Astrocyte (in vitro differentiated cells and primary cell): Measurements from ENCODE around the gene PSMC3IP. TPM values are rescaled to one million over a fixed set of nuclear protein-coding genes. Genes with fewer than 3 reads are reported as not detected.
"Not testable (repeated sequence)": the region's sequence is repeated elsewhere in the genome, so short reads cannot be mapped to it uniquely, and the experiment has no call there.

Source experiments
- DNase-seq: peaks from one replicate; pipeline ENCODE4 v3.0.0-alpha.2; 2010; ENCODE audit warnings: low read depth
- FAIRE-seq: peaks from 2 replicates; lab custom pipeline; 2011; peaks lifted over from hg19 to GRCh38; lab: Jason Lieb, UNC
- H2AFZ ChIP-seq: 2 replicates; pipeline ENCODE4 v1.6.0; 2012; ENCODE audit warnings: low read depth, low read length, inconsistent platforms
- H3K27ac ChIP-seq: 2 replicates; pipeline ENCODE4 v1.5.1; 2011; ENCODE audit warnings: low read depth, low read length, inconsistent platforms
- H3K27me3 ChIP-seq: 2 replicates; pipeline ENCODE4 v1.6.0; 2011; ENCODE audit warnings: low read length, inconsistent platforms; ENCODE audit not compliant: insufficient read depth
- H3K36me3 ChIP-seq: 2 replicates; pipeline ENCODE4 v1.5.1; 2011; ENCODE audit warnings: low read length, inconsistent platforms; ENCODE audit not compliant: insufficient read depth
- H3K4me1 ChIP-seq: 2 replicates; pipeline ENCODE4 v1.5.1; 2011; ENCODE audit warnings: low read length, inconsistent platforms; ENCODE audit not compliant: insufficient read depth
- H3K4me2 ChIP-seq: 2 replicates; pipeline ENCODE4 v1.6.0; 2012; ENCODE audit warnings: low read length, inconsistent platforms
- H3K4me3 ChIP-seq: 2 replicates; pipeline ENCODE4 v1.5.1; 2011; ENCODE audit warnings: low read depth, mild to moderate bottlenecking, low read length, inconsistent platforms; ENCODE audit not compliant: insufficient read depth
- H3K79me2 ChIP-seq: 2 replicates; pipeline ENCODE4 v1.6.0; 2012; ENCODE audit warnings: mild to moderate bottlenecking, low read length, inconsistent platforms; ENCODE audit not compliant: insufficient read depth
- H3K9ac ChIP-seq: 2 replicates; pipeline ENCODE4 v1.6.0; 2012; ENCODE audit warnings: mild to moderate bottlenecking, low read length, inconsistent platforms
- H3K9me3 ChIP-seq: 2 replicates; pipeline ENCODE4 v1.5.1; 2012; ENCODE audit warnings: low read depth, mild to moderate bottlenecking, low read length, inconsistent platforms; ENCODE audit not compliant: insufficient read depth
- H4K20me1 ChIP-seq: 2 replicates; pipeline ENCODE4 v1.6.0; 2012; ENCODE audit warnings: low read length, inconsistent platforms; ENCODE audit not compliant: insufficient read depth
- H3K27ac Mint-ChIP-seq: one replicate; pipeline ENCODE4 v1.8.0; 2021; ENCODE audit warnings: mild to moderate bottlenecking, mixed read lengths; ENCODE audit not compliant: unreplicated experiment
- H3K27me3 Mint-ChIP-seq: one replicate; pipeline ENCODE4 v1.8.0; 2021; ENCODE audit warnings: low read depth, mixed read lengths; ENCODE audit not compliant: unreplicated experiment
- H3K36me3 Mint-ChIP-seq: one replicate; pipeline ENCODE4 v1.8.0; 2021; ENCODE audit warnings: low read depth, mixed read lengths; ENCODE audit not compliant: unreplicated experiment
- H3K4me1 Mint-ChIP-seq: one replicate; pipeline ENCODE4 v1.8.0; 2021; ENCODE audit warnings: low read depth, mixed read lengths; ENCODE audit not compliant: unreplicated experiment
- H3K4me3 Mint-ChIP-seq: one replicate; pipeline ENCODE4 v1.8.0; 2021; ENCODE audit warnings: mild to moderate bottlenecking, moderate library complexity, mixed read lengths; ENCODE audit not compliant: unreplicated experiment
- H3K9me3 Mint-ChIP-seq: one replicate; pipeline ENCODE4 v1.8.0; 2021; ENCODE audit warnings: mild to moderate bottlenecking, mixed read lengths; ENCODE audit not compliant: unreplicated experiment
- EZH2 ChIP-seq: IDR thresholded peaks from 2 replicates; pipeline ENCODE4 v1.6.1; 2012; ENCODE audit warnings: mild to moderate bottlenecking, low read length, inconsistent platforms; ENCODE audit not compliant: insufficient read depth
- total RNA-seq: library from RNA; stranded (reverse); gene quantifications from 2 replicates; pipeline ENCODE4 v1.2.1, GENCODE V29; 2021
- TF ChIP-seq, protein P1 (sequence below): IDR thresholded peaks from 2 replicates; pipeline ENCODE4 v1.5.1; 2011; ENCODE audit warnings: low read depth, mild to moderate bottlenecking, inconsistent platforms, low read length, moderate library complexity; ENCODE audit not compliant: insufficient read depth

PSMC3IP gene
- total RNA-seq, 1 donor from 2014 or later: 8.7 TPM

DNA sequence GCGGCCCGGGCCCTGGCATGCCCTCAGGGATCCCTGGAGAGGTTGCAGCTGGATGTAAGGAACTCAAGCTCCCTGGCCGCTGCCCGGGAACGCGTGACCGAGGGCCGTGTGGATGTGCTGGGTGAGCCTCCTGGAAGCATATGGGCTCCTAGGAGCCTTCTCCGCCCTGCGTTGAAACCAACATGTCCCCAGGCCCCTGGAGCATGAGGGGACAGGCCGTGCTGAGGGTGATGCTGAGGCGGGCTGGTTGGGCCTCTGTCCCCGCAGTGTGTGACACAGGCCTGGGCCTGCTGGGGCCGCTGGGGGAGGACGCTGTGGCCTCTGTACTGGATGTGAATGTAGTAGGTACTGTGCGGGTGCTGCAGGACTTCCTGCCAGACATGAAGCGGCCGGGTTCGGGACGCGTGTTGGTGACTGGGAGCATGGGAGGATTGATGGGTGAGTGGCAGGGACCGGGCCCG lies 30.5 kb downstream of the PSMC3IP start:
- H3K9me3 Mint-ChIP-seq: no peaks in the 10 kb centered on the region
- H3K4me1 ChIP-seq: no peaks in the 10 kb centered on the region
- peak overlapping the region; percentile 20 for H3K4me3 Mint-ChIP-seq
- H4K20me1 ChIP-seq: peaks cover 9% of the 10 kb centered on the region
- H3K27ac ChIP-seq: no peak overlapping the region
- H3K79me2 ChIP-seq: no peaks in the 10 kb centered on the region
- H3K27me3 Mint-ChIP-seq: peaks cover 2% of the 10 kb centered on the region
- H3K4me2 ChIP-seq: no peak overlapping the region
- no peak overlapping the region for H3K9ac ChIP-seq
- no peak for FAIRE-seq
- H3K36me3 Mint-ChIP-seq: peaks cover 4% of the 10 kb centered on the region
- no peak overlapping the region for H3K27ac Mint-ChIP-seq
- no peak overlapping the region for H2AFZ ChIP-seq
- no peaks in the 10 kb centered on the region for H3K9me3 ChIP-seq
- TF ChIP-seq EZH2: no peak
- TF ChIP-seq, protein P1, sequence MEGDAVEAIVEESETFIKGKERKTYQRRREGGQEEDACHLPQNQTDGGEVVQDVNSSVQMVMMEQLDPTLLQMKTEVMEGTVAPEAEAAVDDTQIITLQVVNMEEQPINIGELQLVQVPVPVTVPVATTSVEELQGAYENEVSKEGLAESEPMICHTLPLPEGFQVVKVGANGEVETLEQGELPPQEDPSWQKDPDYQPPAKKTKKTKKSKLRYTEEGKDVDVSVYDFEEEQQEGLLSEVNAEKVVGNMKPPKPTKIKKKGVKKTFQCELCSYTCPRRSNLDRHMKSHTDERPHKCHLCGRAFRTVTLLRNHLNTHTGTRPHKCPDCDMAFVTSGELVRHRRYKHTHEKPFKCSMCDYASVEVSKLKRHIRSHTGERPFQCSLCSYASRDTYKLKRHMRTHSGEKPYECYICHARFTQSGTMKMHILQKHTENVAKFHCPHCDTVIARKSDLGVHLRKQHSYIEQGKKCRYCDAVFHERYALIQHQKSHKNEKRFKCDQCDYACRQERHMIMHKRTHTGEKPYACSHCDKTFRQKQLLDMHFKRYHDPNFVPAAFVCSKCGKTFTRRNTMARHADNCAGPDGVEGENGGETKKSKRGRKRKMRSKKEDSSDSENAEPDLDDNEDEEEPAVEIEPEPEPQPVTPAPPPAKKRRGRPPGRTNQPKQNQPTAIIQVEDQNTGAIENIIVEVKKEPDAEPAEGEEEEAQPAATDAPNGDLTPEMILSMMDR: no peak
- no peak overlapping the region for H3K4me3 ChIP-seq
- H3K36me3 ChIP-seq: no peaks in the 10 kb centered on the region
- no peaks in the 10 kb centered on the region for H3K27me3 ChIP-seq
- peaks cover 4% of the 10 kb centered on the region for H3K4me1 Mint-ChIP-seq
- no peak for DNase-seq

DNA sequence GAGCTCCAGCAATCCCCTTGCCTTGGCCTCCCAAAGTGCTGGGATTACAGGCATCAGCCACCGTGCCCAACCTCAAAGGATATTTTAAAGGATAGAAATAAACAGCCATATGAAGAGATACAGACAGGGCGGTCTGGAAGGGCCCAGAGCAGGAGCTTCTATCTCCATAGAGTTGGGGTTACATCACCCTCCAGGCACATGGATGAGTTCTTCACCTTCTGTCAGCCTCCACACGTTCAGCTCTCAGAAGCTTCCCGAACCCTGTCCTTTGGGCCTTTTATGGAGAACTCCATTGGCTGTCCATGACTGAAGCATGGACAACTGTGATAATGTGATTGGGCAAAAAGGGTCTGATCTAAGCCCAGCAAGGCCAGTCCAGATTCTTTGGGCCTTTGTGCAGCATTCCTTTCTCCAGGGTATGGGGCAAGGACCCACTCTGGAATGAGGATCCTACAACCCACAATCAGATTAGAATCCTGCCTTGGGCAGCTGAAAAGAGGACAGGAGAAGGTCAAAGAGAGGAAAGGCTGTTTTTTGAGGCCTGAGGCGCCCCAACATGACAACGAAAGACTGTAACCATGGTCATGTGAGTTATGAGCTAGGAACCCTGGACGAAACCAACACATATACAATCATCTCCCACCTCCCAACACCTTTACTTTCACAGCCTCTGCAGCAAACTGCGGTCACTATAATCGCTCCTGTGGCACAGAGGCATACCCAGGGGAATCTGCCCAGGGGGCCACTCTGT lies 31.6 kb downstream of the PSMC3IP start:
- not testable (repeated sequence) for H4K20me1 ChIP-seq, H3K27me3 ChIP-seq, H3K4me2 ChIP-seq, H3K27ac ChIP-seq, H3K36me3 Mint-ChIP-seq, H3K27ac Mint-ChIP-seq, H3K9me3 ChIP-seq, H3K4me1 Mint-ChIP-seq, H3K79me2 ChIP-seq, H3K4me3 ChIP-seq, H3K36me3 ChIP-seq, DNase-seq, H3K4me3 Mint-ChIP-seq, H3K27me3 Mint-ChIP-seq, H3K4me1 ChIP-seq, H2AFZ ChIP-seq, H3K9me3 Mint-ChIP-seq, FAIRE-seq, H3K9ac ChIP-seq

DNA sequence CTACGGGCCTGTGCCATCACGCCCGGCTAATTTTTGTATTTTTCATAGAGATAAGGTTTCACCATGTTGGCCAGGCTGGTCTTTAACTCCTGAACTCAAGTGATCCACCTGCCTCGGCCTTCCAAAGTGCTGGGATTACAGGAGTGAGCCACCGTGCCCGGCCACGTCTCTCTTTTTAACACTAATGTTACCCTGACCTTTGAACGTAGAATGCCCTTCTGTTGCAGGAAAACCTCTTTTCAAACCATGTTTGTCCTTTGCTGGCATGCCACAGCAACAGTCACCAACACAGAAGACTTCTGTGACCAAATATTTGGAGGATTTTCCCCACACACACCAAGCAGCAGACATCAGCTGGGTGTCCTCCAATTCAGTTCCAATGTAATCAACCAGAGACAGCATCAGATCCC lies 32.6 kb downstream of the PSMC3IP start:
- Histone ChIP-seq H3K27ac (no peak overlapping the region), H3K9ac (no peak overlapping the region), H4K20me1 (peaks cover 4% of the 10 kb centered on the region), H3K27me3 (no peaks in the 10 kb centered on the region), H3K36me3 (no peaks in the 10 kb centered on the region), H3K79me2 (no peaks in the 10 kb centered on the region), H3K9me3 (no peaks in the 10 kb centered on the region), H3K4me3 (no peak overlapping the region), H3K4me2 (no peak overlapping the region), H2AFZ (no peak overlapping the region), H3K4me1 (no peaks in the 10 kb centered on the region)
- Mint-ChIP-seq H3K4me1 (peaks cover 9% of the 10 kb centered on the region), H3K9me3 (no peaks in the 10 kb centered on the region), H3K27me3 (peaks cover 2% of the 10 kb centered on the region), H3K4me3 (no peak overlapping the region), H3K36me3 (peaks cover 10% of the 10 kb centered on the region), H3K27ac (no peak overlapping the region)
- no peak for DNase-seq
- TF ChIP-seq, protein P1: no peak
- no peak for TF ChIP-seq EZH2
- FAIRE-seq: no peak
